ENCODE results near the gene CDC16.

CDC16 gene

DNA sequence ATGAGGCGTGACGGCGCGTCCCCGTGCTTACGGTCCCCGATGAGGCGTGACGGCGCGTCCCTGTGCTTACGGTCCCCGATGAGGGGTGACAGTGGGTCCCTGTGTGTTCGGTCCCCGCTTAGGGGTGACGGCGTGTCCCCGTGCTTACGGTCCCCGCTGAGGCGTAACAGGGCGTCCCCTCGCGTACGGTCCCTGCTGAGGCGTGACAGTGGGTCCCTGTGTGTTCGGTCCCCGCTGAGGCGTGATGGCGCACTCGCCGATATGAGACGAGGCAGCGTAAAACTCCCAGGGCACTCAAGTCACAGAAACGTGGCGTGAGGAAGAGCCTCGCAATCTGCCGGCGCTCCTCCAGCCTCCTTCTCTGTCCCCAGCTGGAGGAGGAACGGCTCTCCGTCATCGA lies 34.7 kb upstream of the CDC16 start:
- no peak overlapping the region for H3K4me3 ChIP-seq (ENCODE audit: low read depth, low read length)
- in situ Hi-C loops (cut with HindIII; ENCODE audit: low sequenced_read_pairs): no loop called here
- TF ChIP-seq, protein P1, sequence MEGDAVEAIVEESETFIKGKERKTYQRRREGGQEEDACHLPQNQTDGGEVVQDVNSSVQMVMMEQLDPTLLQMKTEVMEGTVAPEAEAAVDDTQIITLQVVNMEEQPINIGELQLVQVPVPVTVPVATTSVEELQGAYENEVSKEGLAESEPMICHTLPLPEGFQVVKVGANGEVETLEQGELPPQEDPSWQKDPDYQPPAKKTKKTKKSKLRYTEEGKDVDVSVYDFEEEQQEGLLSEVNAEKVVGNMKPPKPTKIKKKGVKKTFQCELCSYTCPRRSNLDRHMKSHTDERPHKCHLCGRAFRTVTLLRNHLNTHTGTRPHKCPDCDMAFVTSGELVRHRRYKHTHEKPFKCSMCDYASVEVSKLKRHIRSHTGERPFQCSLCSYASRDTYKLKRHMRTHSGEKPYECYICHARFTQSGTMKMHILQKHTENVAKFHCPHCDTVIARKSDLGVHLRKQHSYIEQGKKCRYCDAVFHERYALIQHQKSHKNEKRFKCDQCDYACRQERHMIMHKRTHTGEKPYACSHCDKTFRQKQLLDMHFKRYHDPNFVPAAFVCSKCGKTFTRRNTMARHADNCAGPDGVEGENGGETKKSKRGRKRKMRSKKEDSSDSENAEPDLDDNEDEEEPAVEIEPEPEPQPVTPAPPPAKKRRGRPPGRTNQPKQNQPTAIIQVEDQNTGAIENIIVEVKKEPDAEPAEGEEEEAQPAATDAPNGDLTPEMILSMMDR (IDR thresholded peaks at IDR 0.05; ENCODE audit: low read depth, low read length, missing control alignments): no peak
- DNase-seq (ENCODE audit: low read depth): no peak

DNA sequence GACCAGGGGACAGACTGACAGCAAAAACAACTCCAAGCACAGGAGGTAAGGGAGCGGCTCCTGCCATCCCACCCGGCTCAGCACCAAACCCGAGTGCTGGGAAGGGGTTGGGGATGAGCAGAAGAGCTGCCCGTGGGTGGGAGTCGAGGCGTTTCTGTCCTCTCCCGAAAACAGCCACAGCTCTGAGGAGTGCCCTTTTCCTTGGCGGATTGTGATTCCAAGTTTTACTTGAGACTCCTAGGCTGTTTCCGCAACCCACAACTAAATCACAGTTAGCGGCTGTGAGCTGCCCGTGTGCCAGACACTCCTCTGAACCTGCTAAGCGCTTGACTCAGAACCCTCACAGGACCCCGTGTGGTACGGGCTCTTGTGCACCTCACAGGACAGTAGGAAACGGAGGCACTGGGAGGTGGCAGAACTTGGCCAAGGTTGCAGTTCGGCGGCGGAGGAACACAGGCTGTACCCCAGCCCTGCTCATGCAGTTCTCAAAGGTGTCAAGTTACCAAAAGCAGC lies 34.2 kb upstream of the CDC16 start:
- TF ChIP-seq, protein P1 (IDR thresholded peaks at IDR 0.05; ENCODE audit: low read depth, low read length, missing control alignments): no peak
- H3K4me3 ChIP-seq (ENCODE audit: low read depth, low read length): no peak overlapping the region

DNA sequence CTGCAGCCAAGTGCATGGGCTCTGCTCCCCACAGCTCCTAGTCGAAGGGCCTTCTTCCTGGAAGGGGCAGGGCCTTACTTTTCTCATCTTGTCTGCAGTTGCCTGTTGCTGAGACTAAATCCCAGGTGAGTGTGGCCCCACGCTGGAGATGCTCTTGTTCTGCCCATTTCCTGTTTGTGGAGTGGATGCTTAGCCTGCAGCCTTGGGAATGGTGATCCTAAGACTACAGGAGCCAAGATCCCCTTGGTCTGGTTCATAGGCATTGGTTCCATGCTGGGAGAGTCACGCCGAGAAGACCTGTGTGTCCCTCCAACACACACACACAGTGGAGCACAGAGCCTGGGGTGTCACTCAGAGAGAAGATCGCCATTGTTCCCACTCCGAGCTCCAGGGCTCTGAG lies 32.1 kb upstream of the CDC16 start:
- TF ChIP-seq, protein P1 (IDR thresholded peaks at IDR 0.05; ENCODE audit: low read depth, low read length, missing control alignments): no peak
- DNase-seq (ENCODE audit: low read depth): no peak
- no peak overlapping the region for H3K4me3 ChIP-seq (ENCODE audit: low read depth, low read length)
- in situ Hi-C loops (cut with HindIII; ENCODE audit: low sequenced_read_pairs): no loop called here

More for the DNA sequence above, 34.2 kb upstream of the CDC16 start:
- in situ Hi-C loops (cut with HindIII; ENCODE audit: low sequenced_read_pairs): no loop called here
- DNase-seq (ENCODE audit: low read depth): no peak

DNA sequence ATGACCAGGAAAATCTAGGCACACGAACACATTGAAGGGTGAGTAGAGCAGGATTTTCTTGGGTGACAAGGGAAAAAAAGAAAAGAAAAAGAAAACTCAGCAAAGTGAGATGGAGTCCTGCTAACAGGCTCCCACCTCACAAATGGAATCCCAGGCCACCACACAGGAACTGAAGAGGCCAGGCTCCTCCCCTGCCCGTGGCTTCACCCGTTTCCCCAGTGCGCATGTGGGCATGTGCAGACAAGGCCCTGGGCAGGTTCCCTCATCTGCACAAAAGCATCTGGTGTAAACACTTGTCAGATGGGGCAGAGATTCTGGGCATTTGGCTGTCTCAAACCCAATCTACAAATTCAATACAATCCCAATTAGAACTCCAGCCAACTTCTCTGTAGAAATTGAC lies 31.2 kb upstream of the CDC16 start:
- TF ChIP-seq, protein P1 (IDR thresholded peaks at IDR 0.05; ENCODE audit: low read depth, low read length, missing control alignments): no peak
- no peak for DNase-seq (ENCODE audit: low read depth)
- in situ Hi-C loops (cut with HindIII; ENCODE audit: low sequenced_read_pairs): no loop called here
- no peak overlapping the region for H3K4me3 ChIP-seq (ENCODE audit: low read depth, low read length)

DNA sequence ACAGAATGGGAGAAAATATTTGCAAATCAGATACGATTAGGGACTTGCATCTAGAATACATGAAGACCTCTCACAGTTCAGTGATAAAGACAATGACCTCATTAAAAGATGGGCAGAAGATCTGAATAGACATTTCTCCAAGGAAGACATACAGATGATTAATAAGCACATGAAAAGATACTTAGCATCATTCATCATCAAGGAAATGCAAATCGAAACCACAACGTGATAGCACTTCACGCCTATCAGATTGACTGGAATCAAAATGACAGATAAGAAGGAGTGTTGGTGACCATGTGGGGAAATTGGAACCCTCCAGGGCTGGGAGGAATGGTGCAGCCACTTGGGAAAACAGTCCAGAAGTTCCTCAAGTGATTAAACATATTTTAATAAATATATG lies 29.8 kb upstream of the CDC16 start:
- TF ChIP-seq, protein P1 (IDR thresholded peaks at IDR 0.05; ENCODE audit: low read depth, low read length, missing control alignments): no peak
- no peak overlapping the region for H3K4me3 ChIP-seq (ENCODE audit: low read depth, low read length)
- in situ Hi-C loops (cut with HindIII; ENCODE audit: low sequenced_read_pairs): no loop called here
- no peak for DNase-seq (ENCODE audit: low read depth)

DNA sequence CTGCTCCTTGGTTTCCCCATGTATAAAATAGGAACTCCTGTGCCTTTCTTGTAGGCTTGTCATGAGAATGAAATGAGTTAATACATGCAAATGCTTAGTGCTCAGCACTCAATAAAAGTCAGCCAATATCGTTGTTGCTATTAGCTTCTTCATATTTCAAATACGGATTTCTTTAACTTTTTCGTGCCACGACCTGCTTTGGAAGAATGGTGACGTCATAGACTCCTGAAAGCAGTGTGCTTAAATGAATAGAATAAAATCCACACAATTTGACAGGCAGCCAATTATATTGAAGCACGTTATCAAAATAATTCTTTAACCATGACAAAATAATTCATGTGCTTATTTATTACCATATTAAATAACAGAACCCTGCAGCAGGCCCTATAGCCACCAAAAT lies 26.6 kb upstream of the CDC16 start:
- TF ChIP-seq, protein P1 (IDR thresholded peaks at IDR 0.05; ENCODE audit: low read depth, low read length, missing control alignments): no peak
- no peak for DNase-seq (ENCODE audit: low read depth)
- in situ Hi-C loops (cut with HindIII; ENCODE audit: low sequenced_read_pairs): no loop called here
- no peak overlapping the region for H3K4me3 ChIP-seq (ENCODE audit: low read depth, low read length)

Measured in astrocyte of the cerebellum (primary cell).